A549 (cell line): ENCODE measurements around the gene TMEM143.

Experiments
- CTCF ChIP-seq: fragments of >200 bp; sonication (Bioruptor Twin); formaldehyde crosslinking; IDR thresholded peaks from 3 replicates; pipeline ENCODE4 v1.5.1; 2016
- EP300 ChIP-seq, 2 experiments: fragments of >200 bp; sonication (Bioruptor Twin); formaldehyde crosslinking; IDR thresholded peaks; 2 replicates in 1 of 2; 3 replicates in 1 of 2; pipeline ENCODE4 v1.6.1; 2016 to 2017
- HDAC2 ChIP-seq: fragments of 200-600 bp; sonication (generic); IDR thresholded peaks from 2 replicates; pipeline ENCODE4 v1.6.1; 2016
- HMGXB4 ChIP-seq: fragments of 250-450 bp; sonication (Bioruptor Pico); IDR thresholded peaks from 2 replicates; pipeline ENCODE4 v1.5.0; 2021; ENCODE audit warnings: mild to moderate bottlenecking, moderate library complexity, borderline replicate concordance
- HOXA7 ChIP-seq: fragments of 250-450 bp; sonication (Bioruptor Pico); IDR thresholded peaks from 2 replicates; pipeline ENCODE4 v1.5.0; 2020; ENCODE audit warnings: mild to moderate bottlenecking, moderate library complexity
- JUNB ChIP-seq: fragments of >200 bp; sonication (Bioruptor Twin); formaldehyde crosslinking; IDR thresholded peaks from 2 replicates; pipeline ENCODE4 v1.6.1; 2016
- KDM5A ChIP-seq: fragments of 200-600 bp; sonication (generic); IDR thresholded peaks from 2 replicates; pipeline ENCODE4 v1.6.1; 2016; ENCODE audit warnings: antibody characterized with exemption, mild to moderate bottlenecking
- POLR2A ChIP-seq: IDR thresholded peaks from 2 replicates; pipeline ENCODE4 v1.6.1; 2012; ENCODE audit warnings: mild to moderate bottlenecking, low read length
- RCOR1 ChIP-seq: fragments of 150-350 bp; IDR thresholded peaks from 2 replicates; pipeline ENCODE4 v1.6.1; 2014; ENCODE audit warnings: antibody characterized with exemption, low read length, low read depth
- REST ChIP-seq: fragments of 200-600 bp; sonication (generic); IDR thresholded peaks from 2 replicates; pipeline ENCODE4 v1.6.1; 2016; ENCODE audit warnings: antibody characterized with exemption, mild to moderate bottlenecking, moderate library complexity
- SREBF2 ChIP-seq: fragments of 450-650 bp; IDR thresholded peaks from 2 replicates; pipeline ENCODE4 v1.6.1; 2014; ENCODE audit warnings: mild to moderate bottlenecking, moderate library complexity
- ZC3H11A ChIP-seq: fragments of 450-650 bp; IDR thresholded peaks from 2 replicates; pipeline ENCODE4 v1.6.1; 2014; ENCODE audit warnings: antibody characterized with exemption, mild to moderate bottlenecking
- ZSCAN20 ChIP-seq: fragments of 250-450 bp; sonication (Bioruptor Pico); IDR thresholded peaks from 2 replicates; pipeline ENCODE4 v1.8.0; 2022; ENCODE audit warnings: mild to moderate bottlenecking, moderate library complexity

- TF ChIP-seq RCOR1, result no peak
- TF ChIP-seq HOXA7 (CRISPR knock-in tag), result no peak
- no peak for TF ChIP-seq JUNB
- TF ChIP-seq HDAC2, result no peak
- no peak for TF ChIP-seq SREBF2
- no peak for TF ChIP-seq REST
- no peak for TF ChIP-seq HMGXB4 (CRISPR knock-in tag)
- no peak for TF ChIP-seq CTCF
- TF ChIP-seq EP300 (IDR thresholded peaks at IDR 0.05), result no peak
- no peak for TF ChIP-seq ZSCAN20 (CRISPR knock-in tag)
- no peak for TF ChIP-seq POLR2A
- TF ChIP-seq KDM5A, result no peak
- no peak for TF ChIP-seq ZC3H11A
Measured at GRCh38 chr19:48378194-48378570, 14.4 kb upstream of the TMEM143 start.
